ENCODE results near the gene CAMSAP3. TPM values are rescaled to one million over a fixed set of nuclear protein-coding genes. Genes with fewer than 3 reads are reported as not detected.
A peak's percentile ranks its signal among the peaks of the same experiment; 100 is the strongest.
"Not testable (repeated sequence)": the region's sequence is repeated elsewhere in the genome, so short reads cannot be mapped to it uniquely, and the experiment has no call there.

CAMSAP3 gene
- total RNA-seq, 1 donor from 2014 or later: 0.41 TPM

DNA sequence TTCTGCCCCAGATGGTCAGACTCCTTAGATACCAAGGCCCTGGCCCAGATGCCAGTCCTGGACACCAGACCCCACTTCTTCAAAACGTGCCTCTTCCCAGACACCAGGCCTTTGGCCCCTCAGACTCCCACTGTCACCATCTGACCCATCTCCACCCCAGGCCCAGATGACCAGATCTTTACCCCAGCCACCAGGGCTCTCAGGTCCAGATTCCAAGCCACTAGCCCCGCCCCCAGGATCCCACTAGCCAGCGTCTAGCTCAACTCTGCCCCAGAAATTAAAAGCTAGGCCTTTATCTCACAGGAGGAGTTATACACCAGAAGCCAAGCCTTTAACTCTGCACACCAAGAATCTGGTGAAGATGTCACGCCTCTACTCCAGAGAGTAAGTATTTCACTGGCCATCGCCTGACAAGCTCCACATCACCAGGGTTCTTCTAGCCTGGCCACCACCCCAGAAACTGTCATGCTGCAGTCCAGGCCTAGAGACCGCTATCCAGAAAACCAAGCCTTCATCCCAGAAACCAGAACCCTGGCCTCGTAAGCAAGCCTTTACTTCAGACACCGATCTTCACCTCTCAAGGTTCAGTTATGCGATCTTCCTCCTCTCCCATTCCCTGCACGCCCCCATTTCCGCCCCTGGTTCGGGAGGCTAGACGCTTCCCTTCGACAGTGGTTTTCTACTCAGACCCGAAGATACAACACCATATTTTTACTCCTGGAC, 33.1 kb downstream of the CAMSAP3 start:
- DNase-seq (ENCODE audit: extremely low read depth, low read depth, low spot score): no peak

DNA sequence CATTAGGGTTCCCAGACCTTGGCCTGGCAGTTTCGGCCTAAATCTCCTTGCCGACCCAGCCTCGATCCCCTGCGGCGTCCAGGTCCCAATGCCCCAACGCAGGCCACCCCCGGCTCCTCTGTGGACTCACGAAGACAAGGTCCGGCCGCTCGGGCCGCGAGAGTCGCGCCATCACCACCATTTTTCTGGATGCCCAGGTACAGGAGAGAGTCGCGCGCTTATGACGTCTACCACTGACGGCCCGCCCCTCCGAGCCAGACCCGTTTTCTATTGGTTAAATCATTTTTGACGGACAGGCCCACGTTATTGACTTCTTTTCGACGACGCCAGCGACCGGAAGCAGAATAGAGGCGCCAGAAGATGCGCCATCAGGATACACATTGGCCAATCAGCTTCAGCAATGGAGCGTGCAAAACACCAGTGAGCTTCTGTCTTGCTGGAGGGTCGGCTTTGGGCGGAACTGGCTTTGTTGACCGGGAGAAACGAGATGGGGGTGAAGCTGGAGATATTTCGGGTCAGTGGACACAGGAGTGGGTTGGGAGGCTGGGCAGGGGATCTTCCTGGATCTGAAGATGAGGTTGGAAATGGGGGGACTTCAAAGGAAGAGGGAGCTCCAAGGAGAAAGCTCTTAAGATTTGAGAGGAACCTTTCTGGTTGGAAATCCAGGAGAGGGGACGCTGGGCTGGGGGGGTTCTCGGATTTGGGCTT, 33.8 kb downstream of the CAMSAP3 start, which contains the start of the genes PET100 and XAB2:
PET100 (plus strand) TSS at position 447 of the 708 bp plus-strand sequence; CDS start at position 488, 41 bp downstream.
XAB2 (minus strand) TSS at position 199 of the 708 bp plus-strand sequence; CDS start at position 181, 18 bp downstream.
- peak; percentile 97 for DNase-seq (ENCODE audit: extremely low read depth, low read depth, low spot score)

DNA sequence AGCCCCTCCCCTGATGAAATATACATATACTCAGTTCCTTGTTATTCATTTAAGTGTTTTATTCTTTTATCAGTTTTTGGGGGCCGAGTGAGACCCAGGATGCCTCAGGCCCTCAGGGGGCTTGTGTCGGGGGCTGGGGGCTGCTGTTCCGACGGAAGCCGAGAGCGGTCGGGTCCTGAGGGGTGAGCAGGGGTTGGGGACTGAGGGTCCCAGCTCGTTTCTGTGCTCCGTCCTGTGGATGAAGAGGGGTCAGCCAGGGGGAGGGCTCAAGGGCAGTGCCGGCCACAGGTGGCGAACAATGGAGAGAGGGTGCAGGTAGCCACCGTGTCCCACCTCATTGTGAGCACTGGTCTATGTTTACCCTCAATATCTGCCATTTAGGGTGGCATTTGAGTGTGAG, 35.9 kb downstream of the CAMSAP3 start:
- no peak for DNase-seq (ENCODE audit: extremely low read depth, low read depth, low spot score)

DNA sequence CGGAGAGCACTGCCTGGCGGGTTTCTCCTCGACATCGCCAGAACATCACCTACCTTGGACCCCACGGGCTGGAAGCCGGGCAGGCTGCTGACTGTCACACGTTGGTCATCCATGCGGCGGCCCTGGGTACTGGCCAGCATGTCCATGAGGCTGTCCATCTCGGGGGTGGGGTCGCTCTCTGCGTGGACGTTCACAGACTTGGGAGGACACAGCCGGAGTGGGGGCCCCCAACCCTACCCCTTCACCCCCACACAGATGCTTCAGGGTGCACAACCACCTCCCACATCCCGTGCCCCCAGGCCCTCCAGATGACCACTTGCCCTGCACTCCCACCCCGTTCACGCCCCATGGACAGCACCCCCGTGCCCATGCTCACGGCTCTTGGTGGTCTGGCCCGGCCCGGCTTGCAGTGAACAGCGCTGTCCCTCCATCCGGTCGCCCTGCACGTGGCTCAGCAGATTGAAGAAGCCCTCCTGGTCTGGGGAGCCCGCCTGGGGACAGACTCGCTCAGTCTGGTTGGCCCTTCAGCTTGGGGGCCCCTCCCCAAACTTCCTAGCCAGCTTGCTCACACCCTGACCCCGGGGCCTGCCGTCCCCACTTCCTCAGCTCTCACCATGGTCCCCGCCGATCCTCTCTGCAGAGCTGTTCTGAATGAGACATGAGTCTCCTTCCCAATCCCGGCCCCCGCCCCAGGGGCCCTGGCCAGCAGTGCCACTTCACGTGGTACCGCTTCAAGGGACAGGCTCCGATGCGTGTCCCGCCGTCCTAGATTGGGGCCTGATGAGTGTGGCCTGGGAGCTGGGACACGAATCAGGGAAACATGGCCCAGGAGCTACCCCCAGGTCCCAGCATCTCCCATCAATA, 36.9 kb downstream of the CAMSAP3 start:
- DNase-seq (ENCODE audit: extremely low read depth, low read depth, low spot score): no peak

DNA sequence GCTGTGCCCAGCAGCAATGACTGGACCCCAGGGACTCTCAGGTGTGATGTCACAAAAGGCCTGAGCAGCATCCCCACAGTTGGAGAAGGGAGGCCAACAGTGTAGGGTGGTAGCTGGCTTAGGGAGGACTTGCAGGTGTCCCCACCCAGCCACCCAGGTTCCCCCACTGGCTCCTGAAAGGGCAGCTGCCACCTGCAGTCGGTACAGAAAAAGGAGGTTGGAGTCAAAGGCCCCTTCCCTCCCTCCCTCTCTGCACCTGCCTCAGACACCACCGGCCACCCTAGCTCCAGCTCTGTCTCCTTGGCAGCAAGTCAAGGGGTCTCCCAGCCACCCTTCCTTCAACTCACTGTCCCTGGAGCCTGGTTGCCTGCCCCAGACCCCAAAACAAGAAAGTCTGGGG, 38.0 kb downstream of the CAMSAP3 start, which contains the start of gene PCP2:
PCP2 (minus strand) TSS at position 22 of the 400 bp plus-strand sequence. CDS start 262 bp downstream, outside the sequence.
- DNase-seq (ENCODE audit: extremely low read depth, low read depth, low spot score): no peak

DNA sequence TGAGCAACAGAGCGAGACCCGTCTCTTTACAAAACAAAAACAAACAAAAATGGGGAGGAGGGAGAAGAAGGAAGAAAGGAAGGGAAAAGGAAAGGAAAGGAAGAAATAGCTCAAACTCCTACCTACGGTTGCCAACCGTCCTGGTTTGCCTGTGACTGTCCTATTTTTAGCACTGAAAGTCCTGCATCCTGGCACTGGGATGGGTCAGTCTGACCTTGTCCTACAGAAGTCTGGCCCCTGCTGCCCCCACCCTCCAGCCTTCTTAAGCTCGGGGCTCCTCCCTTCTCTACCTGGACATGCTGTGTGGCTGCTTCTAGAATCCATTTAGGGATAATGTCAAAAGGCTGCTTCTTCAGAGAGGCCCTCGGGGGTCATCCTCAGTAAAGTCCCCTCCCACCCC, 40.0 kb downstream of the CAMSAP3 start:
- no peak for DNase-seq (ENCODE audit: extremely low read depth, low read depth, low spot score)

DNA sequence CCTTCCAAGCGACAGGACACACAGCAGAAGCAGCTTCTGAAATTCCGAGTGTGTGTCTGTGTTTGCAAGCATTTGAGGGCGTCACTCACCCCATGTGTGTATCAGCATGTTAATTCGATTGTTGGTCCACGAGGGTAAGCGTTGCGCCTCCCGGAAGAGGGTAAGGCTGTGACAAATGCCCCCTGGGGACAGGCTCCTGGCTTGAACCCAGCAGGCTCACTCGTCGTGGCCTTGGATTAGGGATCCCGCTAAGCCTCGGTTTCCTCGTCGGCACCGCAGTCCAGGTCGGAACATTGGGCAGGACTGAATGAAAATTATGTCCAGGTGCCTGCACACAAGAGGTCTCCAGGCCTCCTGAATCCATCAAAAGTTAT, 40.6 kb downstream of the CAMSAP3 start:
- no peak for DNase-seq (ENCODE audit: extremely low read depth, low read depth, low spot score)

DNA sequence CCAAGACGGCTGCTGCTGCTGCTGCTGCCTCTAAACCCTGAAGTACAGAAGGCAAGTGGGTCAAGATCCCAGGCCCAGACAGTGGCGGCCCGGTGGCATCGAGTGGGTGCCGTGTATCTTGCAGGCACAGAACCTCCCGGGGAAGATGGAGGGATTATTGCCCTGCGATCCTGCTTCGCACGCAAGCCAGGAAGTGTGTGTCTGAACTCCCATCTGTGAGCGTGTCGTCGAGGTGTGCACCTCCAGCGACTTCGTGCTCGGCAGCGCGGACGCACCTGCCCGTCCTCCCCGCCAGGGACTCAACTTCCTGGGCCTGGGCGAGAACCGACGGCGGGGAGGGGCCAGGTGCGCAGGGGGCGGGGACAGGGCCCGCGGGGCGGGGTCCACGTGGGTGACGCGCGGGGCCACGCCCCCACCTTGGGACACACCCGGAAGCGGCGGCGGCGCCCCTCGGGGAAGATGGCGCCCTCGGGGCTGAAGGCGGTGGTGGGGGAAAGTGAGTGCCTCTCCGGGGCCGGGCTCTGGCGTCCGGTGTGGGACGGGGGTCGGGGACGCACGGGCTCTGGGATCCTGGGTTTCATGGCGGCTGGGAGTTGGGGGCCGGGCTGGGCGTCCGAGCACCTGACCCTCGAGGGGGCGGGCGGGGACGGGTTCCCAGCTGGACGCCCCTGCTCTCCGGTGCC, 41.2 kb downstream of the CAMSAP3 start, which contains the start of gene STXBP2:
STXBP2 (plus strand) TSS at position 420 of the 683 bp plus-strand sequence; CDS start at position 460, 40 bp downstream.
- no peak for DNase-seq (ENCODE audit: extremely low read depth, low read depth, low spot score)

DNA sequence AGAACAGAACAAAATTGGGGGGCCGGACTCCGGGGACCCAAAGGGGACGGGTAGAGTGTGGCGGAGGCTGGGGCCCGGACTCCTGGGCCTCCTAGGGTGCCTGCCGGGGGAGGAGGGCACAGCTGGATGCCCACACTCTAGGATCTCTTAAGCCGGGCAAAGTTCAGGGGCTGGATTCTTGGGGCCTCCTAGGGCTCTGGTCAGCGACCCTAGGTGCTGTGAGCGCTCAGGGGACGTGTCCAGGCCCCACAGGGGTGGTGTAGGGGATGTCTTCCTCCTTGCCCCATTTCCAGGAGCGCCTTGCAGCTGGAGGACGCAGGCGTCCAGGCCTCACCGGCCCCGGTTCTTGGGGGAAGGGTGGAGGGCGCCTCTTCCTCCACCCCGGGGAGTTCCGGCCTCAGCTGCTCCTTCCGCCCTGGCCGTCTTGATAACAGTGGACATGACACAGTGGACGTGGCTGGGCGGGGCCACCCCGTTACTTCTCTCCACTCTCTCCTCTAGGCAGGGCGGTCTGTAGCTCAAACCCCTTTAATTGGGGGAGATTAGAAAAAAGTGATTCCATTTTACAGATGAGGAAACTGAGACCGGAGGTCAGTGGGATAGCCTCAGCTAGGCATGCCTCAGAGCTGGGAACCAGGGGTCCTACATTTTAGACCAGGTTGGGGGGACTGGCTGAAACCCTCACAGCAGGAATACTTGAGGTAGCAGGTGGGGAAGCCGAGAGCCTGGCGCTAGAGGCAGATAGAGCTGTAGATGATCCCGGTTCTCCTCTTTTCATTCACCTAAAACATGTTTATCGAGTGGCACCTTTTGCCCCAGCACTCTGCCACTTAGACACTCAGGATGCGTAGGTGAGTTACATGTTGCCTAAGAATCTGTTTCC, 42.0 kb downstream of the CAMSAP3 start:
- DNase-seq (ENCODE audit: extremely low read depth, low read depth, low spot score): no peak

DNA sequence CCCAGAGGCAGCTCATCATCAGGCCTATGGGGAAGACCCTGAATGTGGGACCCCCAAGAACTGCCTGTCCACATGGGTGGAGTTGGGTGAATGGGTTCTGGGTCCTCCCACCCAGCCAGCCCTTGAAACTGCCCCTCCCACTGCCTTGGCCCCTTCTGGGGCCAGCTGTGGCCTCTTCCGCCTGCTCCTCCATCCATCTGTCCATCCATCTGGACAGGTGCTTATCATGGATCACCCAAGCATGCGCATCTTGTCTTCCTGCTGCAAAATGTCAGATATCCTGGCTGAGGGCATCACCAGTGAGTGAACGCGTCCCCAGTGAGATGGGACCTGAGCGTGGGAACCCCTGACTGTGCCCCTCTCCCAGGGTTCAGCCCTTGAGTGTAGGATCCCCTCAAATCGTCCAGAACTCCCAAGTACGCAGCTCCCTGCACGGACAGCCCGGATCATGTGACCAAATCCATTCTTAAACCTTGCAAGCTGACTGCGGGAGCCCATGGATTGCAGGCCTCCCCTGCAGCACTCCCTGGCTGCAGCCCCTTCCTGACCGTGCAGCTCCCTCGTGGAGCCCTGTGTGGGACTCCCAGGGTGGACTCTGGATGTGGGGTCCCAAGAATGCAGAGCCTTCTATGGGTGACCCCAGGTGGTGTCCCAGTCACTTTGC, 43.3 kb downstream of the CAMSAP3 start:
- no peak for DNase-seq (ENCODE audit: extremely low read depth, low read depth, low spot score)

DNA sequence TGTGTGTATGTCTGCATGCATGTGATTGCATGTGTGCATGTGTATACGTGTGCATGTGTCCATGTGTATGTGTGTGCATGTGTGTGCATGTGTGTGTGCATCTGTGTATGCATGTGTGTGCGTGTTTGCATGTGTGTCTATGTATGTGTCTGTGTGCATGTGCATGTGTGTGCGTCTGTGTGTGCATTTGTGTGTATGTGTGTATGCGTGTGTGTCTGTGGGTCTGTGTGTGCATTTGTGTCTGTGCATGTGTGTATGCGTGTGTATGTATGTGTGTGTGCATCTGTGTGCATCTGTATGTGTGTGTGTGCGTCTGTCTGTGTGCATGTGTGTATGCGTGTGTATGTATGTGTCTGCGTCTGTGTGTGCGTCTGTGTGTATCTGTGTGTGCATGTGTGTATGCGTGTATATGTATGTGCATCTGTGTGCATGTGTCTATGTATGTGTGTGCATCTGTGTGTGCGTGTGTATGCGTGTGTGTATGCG, 44.2 kb downstream of the CAMSAP3 start:
- no peak for DNase-seq (ENCODE audit: extremely low read depth, low read depth, low spot score)

DNA sequence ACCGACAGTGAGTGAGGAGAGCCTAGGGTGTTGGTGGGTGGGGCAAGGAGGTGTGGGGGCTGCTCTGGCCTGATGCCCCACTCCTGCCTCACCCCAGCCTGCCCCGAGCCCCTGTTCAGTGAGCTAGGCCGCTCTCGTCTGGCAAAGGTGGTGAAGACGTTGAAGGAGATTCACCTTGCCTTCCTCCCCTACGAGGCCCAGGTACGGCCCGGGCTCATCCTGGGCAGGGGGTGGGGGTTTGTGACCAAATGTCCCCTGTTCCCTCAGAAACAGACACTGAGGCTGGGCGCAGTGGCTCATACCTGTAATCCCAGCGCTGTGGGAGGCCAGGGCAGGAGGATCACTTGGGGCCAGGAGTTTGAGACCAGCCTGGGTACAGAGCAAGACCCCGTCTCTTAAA, 45.1 kb downstream of the CAMSAP3 start:
- no peak for DNase-seq (ENCODE audit: extremely low read depth, low read depth, low spot score)

DNA sequence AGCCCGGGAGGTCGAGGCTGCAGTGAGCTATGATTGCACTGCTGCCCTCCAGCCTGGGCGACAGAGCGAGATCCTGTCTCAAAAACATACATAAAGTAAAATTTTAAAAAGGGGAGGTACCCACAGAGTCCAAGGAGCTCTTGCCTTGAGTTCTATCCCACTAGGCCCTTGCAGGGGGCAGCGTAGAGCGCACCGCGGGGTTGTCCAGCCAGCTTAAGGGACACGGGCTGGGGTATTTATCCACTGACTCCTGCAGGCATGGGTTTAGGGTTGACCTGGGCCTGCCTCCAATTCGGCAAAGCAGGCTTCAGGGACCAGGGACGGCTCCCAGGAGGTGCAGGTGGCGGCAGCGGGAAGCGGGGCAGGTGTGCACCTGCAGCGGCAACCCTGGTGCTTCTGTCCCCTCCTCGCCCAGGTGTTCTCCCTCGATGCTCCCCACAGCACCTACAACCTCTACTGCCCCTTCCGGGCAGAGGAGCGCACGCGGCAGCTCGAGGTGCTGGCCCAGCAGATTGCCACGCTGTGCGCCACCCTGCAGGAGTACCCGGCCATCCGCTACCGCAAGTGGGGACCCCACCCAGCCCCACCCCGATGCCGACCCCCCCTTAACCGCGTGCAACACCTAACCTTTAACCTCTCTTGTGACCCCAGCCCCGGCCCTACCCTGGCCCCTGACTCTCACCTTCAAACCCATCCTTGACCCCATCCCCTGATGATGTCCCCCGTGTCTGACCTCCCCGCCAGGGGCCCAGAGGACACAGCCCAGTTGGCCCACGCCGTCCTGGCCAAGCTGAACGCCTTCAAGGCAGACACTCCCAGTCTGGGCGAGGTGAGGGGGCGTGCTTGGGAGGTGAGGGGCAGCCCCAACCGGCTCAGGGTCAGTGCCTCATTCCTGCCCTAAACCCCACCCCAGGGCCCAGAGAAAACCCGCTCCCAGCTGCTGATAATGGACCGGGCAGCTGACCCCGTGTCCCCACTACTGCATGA, 45.9 kb downstream of the CAMSAP3 start:
- no peak for DNase-seq (ENCODE audit: extremely low read depth, low read depth, low spot score)

DNA sequence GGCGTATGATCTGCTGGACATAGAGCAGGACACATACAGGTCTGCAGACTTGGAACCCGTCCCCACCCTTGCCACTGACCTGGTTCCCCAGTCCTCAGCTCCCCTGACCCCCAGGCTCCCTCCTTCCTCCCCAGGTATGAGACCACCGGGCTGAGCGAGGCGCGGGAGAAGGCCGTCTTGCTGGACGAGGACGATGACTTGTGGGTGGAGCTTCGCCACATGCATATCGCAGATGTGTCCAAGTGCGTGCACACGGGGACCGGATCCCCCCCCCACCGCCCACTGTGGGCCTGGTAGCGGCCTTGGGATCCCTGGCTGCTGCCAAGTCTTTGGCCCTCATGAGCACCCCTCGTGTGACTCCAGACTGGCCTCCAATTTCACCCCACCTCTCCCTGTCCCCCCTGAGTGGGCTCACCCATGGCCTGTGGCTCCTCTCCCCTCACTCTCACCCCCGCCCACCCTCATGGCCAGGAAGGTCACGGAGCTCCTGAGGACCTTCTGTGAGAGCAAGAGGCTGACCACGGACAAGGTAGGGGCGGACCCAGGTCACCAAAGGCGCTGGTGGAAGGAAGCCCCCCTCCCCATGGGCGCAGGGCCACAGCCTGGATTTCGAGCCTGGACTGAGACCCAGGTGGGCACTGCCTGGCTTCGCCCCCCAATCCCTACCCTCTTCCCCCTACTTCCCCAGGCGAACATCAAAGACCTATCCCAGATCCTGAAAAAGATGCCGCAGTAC, 46.8 kb downstream of the CAMSAP3 start:
- DNase-seq (ENCODE audit: extremely low read depth, low read depth, low spot score): no peak

DNA sequence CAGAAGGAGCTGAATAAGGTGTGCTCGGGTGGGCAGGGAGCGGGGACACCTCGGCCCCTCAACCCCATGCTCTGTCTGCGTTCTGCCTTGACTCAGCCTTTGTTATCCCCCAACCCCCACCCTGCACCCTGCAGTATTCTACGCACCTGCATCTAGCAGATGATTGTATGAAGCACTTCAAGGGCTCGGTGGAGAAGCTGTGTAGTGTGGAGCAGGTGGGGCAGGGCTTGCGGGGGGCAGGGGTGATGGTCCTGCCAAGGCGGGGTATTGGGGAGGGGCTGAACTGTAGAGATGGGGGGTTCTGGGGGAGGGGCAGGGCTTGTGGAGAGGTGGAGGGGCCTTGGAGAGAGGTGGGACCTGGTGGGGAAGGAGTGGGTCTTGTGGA, 47.4 kb downstream of the CAMSAP3 start:
- DNase-seq (ENCODE audit: extremely low read depth, low read depth, low spot score): no peak

DNA sequence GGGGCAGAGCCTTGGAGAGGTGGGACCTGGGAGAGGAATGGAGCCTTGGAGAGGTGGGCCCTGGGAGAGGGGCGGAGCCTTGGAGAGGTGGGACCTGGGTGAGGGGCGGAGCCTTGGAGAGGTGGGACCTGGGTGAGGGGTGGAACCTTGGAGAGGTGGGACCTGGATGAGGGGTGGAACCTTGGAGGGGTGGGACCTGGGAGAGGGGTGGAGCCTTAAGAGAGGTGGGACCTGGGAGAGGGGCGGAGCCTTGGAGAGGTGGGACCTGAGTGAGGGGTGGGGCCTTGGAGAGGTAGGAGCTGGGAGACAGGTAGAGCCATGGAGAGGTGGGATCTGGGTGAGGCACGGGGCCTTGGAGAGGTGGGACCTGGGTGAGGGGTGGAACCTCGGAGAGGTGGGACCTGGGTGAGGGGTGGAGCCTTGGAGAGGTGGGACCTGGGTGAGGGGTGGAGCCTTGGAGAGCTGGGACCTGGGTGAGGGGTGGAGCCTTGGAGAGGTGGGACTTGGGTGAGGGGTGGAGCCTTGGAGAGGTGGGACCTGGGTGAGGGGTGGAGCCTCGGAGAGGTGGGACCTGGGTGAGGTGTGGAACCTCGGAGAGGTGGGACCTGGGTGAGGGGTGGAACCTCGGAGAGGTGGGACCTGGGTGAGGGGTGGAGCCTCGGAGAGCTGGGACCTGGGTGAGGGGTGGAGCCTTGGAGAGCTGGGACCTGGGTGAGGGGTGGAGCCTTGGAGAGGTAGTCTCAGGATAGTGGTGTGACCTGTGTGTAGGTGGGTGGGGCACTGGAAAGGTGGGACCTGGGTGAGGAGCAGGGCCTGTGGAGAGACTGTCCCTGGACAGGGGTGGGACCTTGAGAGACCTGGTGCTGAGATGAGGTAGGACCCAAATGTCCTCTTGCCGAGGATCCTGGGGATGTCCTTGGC, 48.2 kb downstream of the CAMSAP3 start:
- DNase-seq (ENCODE audit: extremely low read depth, low read depth, low spot score): not testable (repeated sequence)

Data from glomerular endothelial cell (primary cell).